EL (cell line): ENCODE data around the gene SRGAP2.
A peak's percentile ranks its signal among the peaks of the same experiment; 100 is the strongest.
"Not testable (repeated sequence)": the region's sequence is repeated elsewhere in the genome, so short reads cannot be mapped to it uniquely, and the experiment has no call there.

Source experiments
- DNase-seq: peaks from one replicate; pipeline ENCODE4 v3.0.0-alpha.2; 2016

SRGAP2 gene

DNA sequence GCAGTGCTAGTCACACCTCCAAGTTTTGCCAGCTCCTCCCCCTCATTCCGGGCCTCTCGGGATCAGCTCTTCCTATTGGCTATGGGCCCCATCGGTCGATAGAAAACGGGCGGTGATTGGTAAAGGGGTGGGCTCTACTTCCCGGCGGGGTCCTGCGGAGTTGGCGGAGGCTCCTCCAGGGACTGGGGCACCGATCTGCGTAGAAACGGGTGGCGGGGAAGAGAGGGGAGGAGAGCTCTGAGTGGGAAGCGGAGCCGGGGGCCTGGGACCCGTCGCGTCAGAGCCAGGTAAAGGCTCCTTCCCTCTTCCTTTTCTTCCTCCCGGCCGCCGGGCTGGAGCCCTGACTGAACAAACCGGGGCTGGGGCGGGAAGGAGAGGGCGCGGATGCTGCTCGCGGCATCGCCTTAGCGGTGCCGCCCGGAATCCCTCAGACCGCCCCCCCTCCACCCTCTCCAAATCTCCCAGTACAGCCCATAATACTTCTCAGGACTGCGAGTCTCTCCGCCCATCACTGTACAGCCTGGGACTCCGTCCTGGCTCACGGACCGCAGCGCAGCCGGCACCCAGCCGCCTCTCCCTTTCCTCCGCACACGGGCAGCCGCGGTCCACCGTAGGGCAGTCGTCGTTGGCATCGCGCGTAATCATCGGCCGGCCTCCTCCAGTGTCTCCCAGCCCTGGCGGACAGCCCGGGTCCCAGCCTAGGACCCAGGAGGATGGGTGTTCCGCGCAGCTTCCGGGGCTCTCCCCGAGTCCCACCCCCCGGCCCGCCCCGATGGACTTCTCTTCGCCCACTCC is at the start of gene SRGAP2:
TSS of gene SRGAP2 (plus strand) at position 178 of the 795 bp plus-strand sequence. CDS start 2,430 bp downstream, outside the sequence.
- DNase-seq: peak; percentile 67

DNA sequence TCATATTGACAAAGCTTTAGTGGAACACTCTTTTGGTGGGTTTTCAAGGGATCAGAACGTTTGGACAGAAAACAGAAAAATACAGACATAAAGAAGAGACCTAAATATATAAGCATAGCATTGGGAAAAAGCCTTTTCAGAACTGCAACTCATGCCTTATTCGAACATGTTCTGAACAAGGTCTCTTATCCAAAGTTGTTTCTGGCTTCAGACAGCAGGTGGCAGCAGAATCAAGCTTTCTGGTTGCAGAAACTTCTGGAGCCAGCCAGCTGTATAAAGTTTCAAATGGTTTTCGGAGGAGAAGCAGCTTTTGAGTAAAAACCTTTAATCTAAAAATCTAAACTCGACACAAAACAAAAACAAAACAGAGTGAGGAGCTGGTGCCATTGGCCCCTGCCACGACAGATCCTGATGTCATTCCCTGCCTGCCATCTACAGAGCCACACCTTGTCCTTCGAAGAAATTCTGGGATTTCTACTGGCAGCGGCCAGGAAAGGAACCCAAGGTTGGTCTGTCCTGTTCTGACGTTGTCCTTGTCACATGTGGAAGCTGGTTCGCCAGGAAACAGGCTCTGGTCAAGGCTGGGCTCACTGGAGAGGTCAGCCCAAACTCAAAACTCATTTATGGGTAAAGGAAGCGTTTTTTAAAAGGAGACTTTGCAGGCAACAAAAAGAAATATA is 35.9 kb upstream of the SRGAP2 start:
- not testable (repeated sequence) for DNase-seq

DNA sequence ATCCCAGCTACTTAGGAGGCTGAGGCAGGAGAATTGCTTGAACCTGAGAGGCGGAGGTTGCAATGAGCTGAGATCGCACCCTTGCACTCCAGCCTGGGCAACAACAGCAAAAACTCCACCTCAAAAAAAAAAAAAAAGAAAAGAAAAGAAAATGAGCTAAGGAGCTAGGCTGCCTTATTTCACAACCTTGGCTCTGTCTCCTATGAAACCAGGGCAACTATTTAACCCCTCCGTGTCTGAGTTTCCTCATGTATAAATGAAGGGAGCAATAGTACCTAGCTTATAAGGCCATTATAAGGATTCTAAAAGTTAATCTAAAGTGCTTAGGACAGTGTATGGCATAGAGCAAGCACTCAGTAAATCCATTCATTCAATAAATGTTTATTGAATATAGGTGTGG is 33.5 kb upstream of the SRGAP2 start:
- DNase-seq: not testable (repeated sequence)

DNA sequence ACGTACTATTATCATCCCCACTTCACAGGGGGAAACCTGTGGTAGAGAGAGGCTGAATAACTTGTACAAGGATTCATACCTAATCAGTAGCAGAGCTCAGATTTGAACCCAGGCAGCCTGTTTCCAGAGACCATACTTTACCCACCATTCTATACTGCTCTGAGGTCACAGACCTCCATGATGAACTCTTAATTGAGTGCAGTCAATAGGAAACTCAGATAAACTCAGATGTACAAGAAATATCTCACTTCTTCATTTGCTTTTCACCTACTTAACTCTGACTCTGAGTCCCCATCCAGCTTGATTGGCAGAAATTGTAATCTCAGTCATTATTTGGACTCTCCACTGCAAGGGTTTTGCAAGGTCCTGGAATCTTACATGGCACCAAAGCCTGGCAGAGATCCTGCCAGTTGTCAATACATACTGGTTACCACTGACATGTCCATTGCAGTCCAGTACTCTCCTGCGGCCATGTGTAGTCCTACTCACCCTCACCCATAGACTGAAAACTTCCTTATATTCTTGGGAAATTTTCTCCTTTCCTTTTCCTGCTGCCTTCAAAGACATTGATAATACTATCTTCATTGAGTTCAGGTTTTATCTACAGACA is 30.1 kb upstream of the SRGAP2 start:
- not testable (repeated sequence) for DNase-seq

DNA sequence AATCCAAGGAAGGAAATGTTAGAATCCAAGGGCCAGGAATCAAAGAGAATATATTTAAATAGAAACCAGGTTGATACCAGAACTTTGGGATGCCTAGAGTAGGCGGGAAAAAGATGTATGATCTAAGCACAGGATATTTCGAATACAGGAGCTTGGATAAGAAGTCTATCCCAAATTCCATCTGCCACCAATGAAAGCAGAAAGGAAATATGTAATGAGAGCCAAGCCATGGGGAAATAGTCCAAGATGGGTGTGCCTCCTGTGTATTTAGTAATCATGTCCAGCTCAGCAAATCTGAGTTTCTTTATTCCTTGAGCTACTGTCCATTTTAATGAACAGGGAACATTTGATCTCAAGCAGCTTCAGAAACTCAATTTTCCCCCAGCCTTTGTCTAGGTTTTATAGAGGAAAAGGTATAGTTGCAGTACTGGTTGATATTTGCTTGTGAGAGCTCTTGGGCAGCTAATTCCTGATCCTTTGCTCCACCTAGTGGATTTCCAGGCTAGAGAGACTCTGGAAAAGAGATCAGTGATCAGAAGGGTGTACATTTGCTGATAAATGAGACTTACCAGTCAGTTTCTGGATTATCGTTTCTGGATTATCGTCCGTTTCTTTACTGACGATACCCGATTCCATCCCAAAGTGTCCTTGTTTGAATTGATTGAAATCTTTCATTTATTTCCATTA is 29.0 kb upstream of the SRGAP2 start:
- DNase-seq: not testable (repeated sequence)

DNA sequence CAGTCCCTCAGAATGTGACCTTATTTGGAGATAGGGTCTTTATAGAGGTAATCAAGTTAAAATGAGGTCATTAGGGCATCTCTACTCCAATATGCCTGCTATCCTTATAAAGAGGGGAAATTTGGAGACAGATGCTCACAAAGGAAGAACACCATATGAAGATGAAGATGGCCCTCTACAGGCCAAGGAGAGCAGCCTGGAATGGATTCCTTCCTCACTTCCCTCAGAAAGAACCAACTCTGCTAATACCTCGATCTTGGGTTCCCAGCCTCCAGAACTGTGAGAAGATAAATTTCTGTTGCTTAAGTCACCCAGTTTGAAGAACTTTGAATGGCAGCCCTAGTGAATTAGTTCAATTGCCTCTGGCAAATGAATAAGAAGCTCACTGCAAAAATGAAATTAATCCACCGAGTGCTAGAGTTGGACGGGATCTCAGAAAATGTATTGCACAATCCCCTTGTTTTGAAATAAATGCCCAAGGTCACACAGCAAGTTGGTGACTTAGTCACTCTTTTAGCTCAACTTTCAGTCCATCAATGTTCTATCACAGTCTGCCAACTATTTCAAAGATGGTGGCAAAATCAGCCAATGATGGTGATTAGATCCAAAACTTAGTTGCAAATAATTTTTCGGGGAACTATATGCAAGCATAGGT is 27.8 kb upstream of the SRGAP2 start:
- peak; percentile 65 for DNase-seq

DNA sequence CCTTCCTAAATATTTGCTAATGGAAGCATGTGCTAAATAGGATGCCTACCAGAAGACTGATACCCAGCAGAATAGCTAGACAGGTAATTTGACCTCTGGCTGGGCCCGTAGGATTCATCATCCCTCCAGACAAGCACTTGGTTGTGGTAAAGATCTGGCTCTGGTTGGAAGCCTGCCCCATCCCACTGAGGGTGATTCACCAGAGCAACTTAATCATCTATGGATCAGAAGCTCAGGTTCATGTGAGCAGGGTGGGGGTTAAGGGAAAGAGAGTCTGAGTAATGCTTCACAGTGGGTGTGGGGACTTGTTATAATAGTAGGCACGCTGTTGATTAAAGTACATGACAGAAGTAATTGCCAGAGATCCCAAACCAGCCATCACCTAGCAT is 27.2 kb upstream of the SRGAP2 start:
- not testable (repeated sequence) for DNase-seq

DNA sequence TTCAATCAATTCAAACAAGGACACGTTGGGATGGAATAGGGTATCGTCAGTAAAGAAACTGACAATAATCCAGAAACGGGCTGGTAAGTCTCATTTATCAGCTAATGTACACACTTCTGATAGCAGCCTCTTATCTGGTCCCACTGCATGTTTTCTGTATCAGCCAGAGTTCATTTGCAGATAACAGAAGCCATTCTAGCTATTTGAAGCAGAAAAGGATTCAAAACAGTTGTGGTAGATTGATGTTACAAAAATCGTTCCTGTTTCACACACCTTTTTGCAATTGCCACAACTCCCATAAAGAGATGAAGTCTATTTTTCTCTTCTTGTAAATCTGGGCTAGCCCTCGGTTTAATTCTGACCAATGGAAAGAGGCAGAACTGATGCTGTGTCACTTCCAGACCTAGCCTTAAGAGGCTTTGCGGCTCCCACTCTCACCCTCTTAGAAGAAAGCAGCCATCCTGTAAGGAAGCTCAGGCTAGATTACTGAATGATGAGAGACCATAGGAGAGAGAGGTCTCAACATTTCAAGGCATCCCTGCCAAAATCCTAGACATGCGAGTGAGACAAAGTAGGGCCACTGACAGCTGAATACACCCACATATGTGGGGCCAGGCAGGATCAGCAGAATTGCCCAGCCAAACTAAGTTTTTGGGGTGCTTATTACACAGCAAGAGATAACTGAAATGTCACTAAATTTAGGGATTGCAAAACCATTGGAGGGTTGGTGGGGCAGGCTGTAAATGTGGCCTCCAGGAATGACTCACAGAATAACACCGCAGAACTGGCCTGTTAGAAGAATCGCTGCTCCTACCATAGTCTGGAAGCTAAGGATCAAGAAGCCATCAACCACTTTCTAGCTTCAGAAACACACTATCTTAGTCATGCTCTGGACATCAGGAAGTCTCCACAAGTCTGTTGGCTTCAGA is 25.0 kb upstream of the SRGAP2 start:
- DNase-seq: peak; percentile 87

DNA sequence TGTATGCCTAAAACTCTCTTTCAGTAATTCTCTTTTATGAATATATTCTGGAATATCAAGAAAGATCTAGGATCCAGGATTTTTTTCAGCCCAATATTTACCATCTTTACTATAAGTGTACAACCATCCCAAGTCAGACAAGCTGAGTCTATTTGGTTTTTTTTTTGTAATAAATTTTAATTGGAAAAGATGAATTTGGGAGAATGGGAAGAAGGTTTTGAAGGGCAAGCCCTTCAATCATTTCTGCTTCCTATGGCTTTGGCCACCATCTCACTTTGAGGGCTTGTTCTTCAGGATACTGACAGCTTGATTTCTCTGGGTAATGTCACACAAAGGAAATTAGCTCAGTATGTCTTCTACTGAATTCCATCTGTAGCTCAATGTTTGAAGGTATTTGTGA is 23.7 kb upstream of the SRGAP2 start:
- DNase-seq: not testable (repeated sequence)

DNA sequence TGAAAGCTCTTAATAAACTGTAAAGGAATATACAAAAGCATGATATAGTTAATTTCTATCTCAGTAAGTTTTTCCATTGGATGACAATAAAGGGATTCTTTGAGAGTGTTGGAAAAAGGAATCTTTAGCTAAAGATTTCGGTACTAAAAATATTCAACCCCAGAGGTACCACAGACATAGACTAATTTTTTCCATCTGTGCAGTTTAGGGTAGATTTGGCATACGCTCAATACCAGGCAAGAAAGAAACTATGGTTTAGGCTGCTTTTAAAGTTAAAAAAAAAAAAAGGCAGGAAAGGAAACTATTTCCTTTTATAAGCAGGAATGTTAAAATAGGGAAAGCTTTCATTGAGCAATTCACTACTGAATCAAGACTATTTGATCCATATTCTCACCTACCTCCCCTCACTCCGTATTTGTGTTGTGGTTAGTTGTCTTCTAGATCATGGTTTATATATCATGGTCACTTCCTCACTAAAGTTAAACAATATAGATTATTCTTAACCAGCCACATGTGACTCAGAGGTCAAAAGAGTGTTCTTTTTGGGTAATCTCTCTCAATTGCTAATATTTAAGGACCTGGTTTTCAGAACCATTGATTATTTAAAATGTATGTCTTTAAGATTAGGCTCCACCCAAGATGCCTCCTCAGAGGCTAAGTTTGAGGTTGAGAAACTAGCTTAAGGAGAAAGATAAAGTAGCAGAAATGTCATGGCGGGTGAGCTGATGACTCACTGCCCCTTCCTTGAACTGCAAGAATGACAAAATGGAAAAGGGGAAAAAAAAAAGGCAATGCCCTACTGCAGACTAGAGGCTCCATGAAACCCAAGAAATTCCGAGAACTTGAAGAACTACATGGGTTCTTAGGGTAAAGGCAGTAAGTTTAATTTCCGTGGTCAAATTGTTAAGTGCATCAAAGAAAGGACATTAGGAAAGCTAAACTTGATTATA is 20.7 kb upstream of the SRGAP2 start:
- DNase-seq: peak; percentile 14

DNA sequence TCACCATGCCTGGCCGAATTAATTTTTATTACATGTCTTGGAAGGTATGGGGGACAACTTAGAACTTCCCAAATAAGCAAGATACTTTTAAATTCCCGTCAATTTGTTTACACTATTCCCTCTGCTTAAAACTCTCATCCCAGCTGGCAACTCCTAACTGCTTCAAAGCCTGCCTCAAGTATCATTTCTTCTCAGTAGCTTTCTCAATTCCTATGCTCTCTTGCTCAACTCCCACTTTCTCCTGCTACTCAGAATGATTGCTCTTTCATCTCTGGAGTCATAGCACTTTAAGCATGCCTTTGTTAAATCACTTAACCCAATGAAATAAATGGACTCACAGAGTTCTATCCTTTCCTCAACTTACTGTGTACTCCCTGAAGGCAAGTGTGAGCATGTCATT is 19.6 kb upstream of the SRGAP2 start:
- DNase-seq: not testable (repeated sequence)

DNA sequence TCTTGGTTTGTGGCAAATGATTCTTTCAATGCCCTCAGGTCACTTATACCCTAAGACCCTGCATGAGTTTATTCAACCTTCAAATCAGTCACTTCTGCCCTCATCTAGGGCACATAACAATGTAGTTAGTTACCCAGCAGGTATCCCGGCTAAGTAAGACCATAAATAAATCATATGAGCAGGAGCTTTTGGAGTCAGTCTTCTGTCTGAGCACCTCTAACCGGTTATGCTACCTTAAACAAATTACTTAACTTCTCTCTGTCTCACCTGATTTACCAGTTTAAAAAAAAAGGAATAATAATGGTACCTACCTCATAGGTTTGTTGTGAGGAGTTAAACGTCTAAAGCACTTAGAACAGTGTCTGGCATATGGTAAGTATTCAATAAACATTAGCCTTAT is 17.6 kb upstream of the SRGAP2 start:
- not testable (repeated sequence) for DNase-seq

DNA sequence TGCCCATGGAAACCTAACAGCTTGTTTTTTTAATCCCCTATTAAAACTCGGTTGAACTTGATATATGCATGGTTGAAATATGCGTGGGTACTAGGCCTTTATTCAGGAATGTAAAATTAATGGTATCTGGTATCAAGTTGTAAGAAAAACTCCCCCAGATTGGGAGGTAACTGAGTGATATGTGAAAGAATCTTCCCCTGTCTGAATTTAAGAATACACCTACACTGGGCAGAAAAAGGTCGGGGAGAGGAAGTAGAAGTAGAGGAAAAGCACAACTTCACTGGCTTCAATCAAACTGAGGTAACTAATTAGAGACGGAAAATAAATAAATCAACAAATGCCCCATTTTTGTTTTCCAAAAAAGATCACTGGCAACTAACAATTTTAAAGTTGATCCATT is 16.5 kb upstream of the SRGAP2 start:
- DNase-seq: not testable (repeated sequence)

DNA sequence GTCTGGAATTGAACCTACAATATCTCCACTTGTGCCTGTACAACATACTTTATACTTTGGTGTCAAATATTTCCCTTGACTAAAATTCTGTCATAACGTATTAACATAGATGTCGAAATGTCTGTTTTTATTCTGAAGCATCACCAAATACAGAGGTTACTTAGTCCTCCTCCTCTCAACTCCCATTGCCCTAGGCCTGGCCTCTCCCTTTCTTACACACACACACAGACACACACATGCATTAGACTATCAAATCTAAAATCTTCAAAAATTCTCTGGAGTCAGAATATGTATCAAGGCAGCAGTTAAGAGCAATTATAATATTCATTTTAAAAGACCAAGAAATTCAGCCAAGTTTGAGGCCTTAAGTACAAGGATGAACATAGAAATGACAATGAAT is 8.2 kb upstream of the SRGAP2 start:
- DNase-seq: not testable (repeated sequence)

DNA sequence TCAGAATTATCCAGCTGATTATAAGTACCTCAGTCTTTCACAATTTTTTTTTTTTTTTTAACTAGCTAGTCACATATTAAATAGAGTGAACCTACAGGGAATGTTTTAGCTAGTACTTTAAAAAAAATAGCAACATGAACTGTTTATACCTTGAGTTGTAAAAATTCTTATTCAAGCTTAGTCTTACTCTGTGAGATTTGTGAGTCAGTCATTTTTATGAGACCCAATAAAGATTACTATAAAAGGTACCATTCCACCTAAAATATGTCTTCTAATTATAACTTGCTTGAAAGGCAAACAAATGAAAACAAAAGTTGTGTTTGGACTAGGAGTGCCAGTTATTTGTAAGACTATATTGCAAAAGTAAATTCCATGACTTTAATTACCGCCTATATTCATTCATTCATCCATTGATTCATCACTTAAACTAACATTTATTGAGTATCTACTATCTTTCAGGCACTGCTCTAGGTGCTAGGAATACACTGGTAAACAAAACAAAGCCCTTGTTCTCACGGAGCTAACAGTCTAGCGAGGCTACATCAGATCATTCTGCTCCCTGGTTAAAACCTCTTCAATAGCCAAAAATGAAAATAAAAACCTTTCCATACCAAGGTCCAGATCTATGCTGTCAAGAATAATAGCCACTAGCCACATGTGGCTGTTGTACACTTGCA is 6.5 kb upstream of the SRGAP2 start:
- DNase-seq: not testable (repeated sequence)

DNA sequence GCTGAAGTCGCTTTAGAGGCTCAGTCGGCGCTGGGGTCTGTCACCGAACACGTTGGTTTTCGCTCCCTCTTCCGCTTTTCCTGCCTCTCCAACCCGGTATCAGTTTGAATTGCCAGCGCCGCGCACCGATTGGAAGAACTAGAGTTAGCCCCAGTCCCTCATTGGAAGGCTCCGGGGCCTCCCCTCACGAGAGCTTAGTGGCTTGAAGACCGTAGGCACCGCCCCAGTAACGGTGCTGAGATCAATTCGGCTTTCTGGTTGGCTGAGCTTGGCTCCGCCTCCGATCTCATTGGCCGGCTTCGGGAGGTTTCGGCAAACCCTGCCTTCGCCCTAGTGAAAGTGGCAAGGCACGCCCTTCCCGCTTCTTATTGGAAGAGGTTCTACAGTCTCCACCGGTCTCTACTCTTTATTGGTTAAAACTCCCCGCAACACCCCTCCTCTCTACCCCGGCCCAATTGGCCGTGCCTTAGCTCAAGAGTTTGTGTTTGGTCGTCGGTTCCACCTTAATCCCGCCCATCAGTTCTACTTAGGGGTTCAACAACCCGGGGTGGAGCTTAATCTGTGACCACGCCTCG is 465 bp upstream of the SRGAP2 start, which contains the start of gene FAM72A:
TSS of gene FAM72A (minus strand) at position 51 of the 575 bp plus-strand sequence. CDS start 814 bp downstream, outside the sequence.
- DNase-seq: peak; percentile 100

DNA sequence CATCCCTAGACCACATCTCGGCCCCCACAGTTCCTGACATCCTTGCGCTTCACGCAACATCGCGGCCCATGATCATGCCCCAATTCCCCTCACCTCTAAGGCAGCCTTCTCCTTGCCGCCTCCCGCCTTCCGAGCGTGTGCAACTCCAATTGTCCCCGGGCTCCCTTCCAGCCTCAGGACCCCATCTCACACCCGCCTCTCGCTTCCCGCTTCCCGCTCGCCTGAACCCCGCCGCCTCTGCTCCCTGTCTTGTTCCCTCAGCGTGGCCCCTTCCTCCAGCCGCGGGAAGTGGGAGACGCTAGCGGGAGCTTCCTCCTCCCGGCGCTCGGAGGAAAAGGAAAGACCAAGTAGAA is 794 bp downstream of the SRGAP2 start:
- not testable (repeated sequence) for DNase-seq

DNA sequence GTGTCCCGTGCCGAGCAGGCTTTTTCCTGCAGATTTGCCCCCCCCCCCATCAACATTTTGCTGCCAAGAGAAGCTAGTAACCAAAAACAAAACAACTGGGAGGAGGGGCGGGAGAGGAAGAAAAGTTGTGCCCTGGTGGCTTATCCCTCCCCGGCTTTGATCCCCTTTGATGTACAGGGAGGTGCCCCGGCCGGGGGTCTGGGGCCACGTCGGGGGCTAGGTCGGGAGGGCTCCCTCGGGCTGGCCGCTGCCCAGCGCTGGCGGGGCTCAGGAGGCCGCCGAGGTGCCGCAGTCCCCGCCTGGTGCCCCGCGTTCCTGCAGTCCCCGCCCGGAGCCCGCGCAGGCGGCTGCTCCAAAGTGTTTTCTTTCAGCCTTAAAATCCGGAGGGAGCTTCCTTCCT is 1.5 kb downstream of the SRGAP2 start:
- DNase-seq: peak; percentile 26

DNA sequence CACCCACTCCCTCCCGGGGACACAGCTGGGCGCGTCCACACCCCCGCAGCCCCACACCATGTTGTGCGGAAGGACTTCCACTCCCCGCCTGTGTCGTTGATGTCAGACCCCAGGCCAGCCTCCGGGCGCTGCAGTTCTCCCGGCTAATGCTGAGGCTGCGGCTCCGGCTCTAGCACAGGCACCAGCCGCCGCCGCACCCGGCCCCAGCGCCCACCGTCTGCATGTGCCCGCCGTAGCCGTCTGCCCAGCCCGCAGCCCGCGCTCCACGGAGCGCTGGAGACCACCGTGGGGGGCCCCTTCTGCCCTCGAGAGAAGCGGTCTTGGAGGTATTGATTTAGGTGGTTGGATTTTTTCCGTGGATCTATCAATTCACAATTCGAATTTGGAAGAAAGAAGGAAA is 2.2 kb downstream of the SRGAP2 start:
- not testable (repeated sequence) for DNase-seq
